ENCODE results near the gene NMRK1. TPM values are rescaled to one million over a fixed set of nuclear protein-coding genes. Genes with fewer than 3 reads are reported as not detected.

The NMRK1 gene
- total and polyA plus RNA-seq, 2 of the 13 experiments (the other 11 are each of a cell fraction or from before 2014, with no cell fraction given), result 9.1 to 12.9 TPM

DNA sequence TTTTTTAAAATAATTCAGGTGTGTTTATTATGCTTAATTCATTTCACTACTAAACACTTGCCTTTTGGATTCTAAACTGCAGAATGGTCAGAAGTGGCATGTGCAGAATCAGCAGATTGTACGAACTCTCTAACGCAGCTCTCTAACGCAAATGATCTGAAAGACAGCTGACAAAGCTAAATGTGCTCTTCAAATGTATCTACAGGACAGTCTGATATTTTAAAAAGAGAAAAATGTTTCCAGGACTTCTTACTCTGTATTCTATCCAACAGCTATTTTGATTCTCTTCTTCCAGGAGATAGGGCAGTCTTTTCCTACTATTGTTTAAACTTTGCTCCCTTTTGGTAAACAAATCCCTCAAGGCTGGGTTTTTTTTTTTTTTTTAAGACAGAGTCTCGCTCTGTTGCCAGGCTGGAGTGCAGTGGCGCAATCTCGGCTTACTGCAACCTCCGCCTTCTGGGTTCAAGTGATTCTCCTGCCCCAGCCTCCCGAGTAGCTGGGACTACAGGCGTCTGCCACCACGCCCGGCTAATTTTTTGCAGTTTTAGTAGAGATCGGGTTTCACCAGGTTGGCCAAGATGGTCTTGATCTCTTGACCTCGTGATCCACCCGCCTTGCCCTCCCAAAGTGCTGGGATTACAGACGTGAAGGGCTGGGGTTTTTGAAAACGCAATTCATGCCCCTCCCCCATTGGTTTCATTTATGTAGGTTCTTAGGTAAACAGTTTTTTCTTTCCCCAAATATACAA lies 1.2 kb downstream of the NMRK1 start (continued):
- TF ChIP-seq, protein P1, sequence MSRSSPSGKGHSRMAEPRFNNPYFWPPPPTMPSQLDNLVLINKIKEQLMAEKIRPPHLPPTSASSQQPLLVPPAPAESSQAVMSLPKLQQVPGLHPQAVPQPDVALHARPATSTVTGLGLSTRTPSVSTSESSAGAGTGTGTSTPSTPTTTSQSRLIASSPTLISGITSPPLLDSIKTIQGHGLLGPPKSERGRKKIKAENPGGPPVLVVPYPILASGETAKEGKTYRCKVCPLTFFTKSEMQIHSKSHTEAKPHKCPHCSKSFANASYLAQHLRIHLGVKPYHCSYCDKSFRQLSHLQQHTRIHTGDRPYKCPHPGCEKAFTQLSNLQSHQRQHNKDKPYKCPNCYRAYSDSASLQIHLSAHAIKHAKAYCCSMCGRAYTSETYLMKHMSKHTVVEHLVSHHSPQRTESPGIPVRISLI (CRISPR knock-in tag; IDR thresholded peaks at IDR 0.05; ENCODE audit: borderline replicate concordance), result peak; percentile 95
- TF ChIP-seq ZNF605 (CRISPR knock-in tag; IDR thresholded peaks at IDR 0.05) (0 out of 2 replicates have a peak, but pooled peaks have one; percentile 43), ZNF878 (CRISPR knock-in tag; IDR thresholded peaks at IDR 0.05) (no peak), HNF4A (CRISPR knock-in tag; IDR thresholded peaks at IDR 0.05) (peak; percentile 52), SP140L (CRISPR knock-in tag; IDR thresholded peaks at IDR 0.05; ENCODE audit: borderline replicate concordance) (no peak), GTF2F1 (IDR thresholded peaks at IDR 0.05; ENCODE audit: low read length) (no peak), ETV6 (CRISPR knock-in tag; conservative IDR thresholded peaks at IDR 0.05) (no peak), FOXP1 (IDR thresholded peaks at IDR 0.05) (no peak), FOXP1 (CRISPR knock-in tag; IDR thresholded peaks at IDR 0.05) (peak; percentile 51), ZSCAN30 (CRISPR knock-in tag; IDR thresholded peaks at IDR 0.05) (no peak), KLF16 (CRISPR knock-in tag; IDR thresholded peaks at IDR 0.05) (peak in 1 of 2 experiments; percentile 34; a peak in 1 of 4 replicates), AGO2 (optimal IDR thresholded peaks at IDR 0.05; ENCODE audit: low read depth, low read length) (no peak), NFKB2 (CRISPR knock-in tag; IDR thresholded peaks at IDR 0.05; ENCODE audit: borderline replicate concordance) (no peak)
- TF ChIP-seq, protein P2, sequence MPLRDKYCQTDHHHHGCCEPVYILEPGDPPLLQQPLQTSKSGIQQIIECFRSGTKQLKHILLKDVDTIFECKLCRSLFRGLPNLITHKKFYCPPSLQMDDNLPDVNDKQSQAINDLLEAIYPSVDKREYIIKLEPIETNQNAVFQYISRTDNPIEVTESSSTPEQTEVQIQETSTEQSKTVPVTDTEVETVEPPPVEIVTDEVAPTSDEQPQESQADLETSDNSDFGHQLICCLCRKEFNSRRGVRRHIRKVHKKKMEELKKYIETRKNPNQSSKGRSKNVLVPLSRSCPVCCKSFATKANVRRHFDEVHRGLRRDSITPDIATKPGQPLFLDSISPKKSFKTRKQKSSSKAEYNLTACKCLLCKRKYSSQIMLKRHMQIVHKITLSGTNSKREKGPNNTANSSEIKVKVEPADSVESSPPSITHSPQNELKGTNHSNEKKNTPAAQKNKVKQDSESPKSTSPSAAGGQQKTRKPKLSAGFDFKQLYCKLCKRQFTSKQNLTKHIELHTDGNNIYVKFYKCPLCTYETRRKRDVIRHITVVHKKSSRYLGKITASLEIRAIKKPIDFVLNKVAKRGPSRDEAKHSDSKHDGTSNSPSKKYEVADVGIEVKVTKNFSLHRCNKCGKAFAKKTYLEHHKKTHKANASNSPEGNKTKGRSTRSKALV (CRISPR knock-in tag; IDR thresholded peaks at IDR 0.05), result no peak
- TF ChIP-seq, protein P3, sequence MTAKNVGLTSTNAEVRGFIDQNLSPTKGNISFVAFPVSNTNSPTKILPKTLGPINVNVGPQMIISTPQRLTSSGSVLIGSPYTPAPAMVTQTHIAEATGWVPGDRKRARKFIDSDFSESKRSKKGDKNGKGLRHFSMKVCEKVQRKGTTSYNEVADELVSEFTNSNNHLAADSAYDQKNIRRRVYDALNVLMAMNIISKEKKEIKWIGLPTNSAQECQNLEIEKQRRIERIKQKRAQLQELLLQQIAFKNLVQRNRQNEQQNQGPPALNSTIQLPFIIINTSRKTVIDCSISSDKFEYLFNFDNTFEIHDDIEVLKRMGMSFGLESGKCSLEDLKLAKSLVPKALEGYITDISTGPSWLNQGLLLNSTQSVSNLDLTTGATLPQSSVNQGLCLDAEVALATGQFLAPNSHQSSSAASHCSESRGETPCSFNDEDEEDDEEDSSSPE (CRISPR knock-in tag; IDR thresholded peaks at IDR 0.05), result no peak
- TF ChIP-seq, protein P4, sequence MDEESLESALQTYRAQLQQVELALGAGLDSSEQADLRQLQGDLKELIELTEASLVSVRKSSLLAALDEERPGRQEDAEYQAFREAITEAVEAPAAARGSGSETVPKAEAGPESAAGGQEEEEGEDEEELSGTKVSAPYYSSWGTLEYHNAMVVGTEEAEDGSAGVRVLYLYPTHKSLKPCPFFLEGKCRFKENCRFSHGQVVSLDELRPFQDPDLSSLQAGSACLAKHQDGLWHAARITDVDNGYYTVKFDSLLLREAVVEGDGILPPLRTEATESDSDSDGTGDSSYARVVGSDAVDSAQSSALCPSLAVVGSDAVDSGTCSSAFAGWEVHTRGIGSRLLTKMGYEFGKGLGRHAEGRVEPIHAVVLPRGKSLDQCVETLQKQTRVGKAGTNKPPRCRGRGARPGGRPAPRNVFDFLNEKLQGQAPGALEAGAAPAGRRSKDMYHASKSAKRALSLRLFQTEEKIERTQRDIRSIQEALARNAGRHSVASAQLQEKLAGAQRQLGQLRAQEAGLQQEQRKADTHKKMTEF (CRISPR knock-in tag; IDR thresholded peaks at IDR 0.05), result peak; percentile 51; the same call in 1 of the 2 replicates
- TF ChIP-seq, protein P5, sequence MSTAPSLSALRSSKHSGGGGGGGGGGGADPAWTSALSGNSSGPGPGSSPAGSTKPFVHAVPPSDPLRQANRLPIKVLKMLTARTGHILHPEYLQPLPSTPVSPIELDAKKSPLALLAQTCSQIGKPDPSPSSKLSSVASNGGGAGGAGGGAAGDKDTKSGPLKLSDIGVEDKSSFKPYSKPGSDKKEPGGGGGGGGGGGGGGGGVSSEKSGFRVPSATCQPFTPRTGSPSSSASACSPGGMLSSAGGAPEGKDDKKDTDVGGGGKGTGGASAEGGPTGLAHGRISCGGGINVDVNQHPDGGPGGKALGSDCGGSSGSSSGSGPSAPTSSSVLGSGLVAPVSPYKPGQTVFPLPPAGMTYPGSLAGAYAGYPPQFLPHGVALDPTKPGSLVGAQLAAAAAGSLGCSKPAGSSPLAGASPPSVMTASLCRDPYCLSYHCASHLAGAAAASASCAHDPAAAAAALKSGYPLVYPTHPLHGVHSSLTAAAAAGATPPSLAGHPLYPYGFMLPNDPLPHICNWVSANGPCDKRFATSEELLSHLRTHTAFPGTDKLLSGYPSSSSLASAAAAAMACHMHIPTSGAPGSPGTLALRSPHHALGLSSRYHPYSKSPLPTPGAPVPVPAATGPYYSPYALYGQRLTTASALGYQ (CRISPR knock-in tag; IDR thresholded peaks at IDR 0.05), result no peak
- TF ChIP-seq, protein P6, sequence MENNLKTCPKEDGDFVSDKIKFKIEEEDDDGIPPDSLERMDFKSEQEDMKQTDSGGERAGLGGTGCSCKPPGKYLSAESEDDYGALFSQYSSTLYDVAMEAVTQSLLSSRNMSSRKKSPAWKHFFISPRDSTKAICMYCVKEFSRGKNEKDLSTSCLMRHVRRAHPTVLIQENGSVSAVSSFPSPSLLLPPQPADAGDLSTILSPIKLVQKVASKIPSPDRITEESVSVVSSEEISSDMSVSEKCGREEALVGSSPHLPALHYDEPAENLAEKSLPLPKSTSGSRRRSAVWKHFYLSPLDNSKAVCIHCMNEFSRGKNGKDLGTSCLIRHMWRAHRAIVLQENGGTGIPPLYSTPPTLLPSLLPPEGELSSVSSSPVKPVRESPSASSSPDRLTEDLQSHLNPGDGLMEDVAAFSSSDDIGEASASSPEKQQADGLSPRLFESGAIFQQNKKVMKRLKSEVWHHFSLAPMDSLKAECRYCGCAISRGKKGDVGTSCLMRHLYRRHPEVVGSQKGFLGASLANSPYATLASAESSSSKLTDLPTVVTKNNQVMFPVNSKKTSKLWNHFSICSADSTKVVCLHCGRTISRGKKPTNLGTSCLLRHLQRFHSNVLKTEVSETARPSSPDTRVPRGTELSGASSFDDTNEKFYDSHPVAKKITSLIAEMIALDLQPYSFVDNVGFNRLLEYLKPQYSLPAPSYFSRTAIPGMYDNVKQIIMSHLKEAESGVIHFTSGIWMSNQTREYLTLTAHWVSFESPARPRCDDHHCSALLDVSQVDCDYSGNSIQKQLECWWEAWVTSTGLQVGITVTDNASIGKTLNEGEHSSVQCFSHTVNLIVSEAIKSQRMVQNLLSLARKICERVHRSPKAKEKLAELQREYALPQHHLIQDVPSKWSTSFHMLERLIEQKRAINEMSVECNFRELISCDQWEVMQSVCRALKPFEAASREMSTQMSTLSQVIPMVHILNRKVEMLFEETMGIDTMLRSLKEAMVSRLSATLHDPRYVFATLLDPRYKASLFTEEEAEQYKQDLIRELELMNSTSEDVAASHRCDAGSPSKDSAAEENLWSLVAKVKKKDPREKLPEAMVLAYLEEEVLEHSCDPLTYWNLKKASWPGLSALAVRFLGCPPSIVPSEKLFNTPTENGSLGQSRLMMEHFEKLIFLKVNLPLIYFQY (CRISPR knock-in tag; IDR thresholded peaks at IDR 0.05; ENCODE audit: borderline replicate concordance), result no peak

All from HepG2 (cell line).